VCaP (cell line): Measurements from ENCODE around the gene RASSF3.

Source experiments
- H3K27ac ChIP-seq: fragments of 450-650 bp; 2 replicates; pipeline ENCODE4 v1.5.1; 2017
- TF ChIP-seq, protein P1 (sequence below): fragments of 450-650 bp; conservative IDR thresholded peaks from 2 replicates; pipeline ENCODE4 v1.5.1; 2017; ENCODE audit warnings: mild to moderate bottlenecking, moderate library complexity

The RASSF3 gene

DNA sequence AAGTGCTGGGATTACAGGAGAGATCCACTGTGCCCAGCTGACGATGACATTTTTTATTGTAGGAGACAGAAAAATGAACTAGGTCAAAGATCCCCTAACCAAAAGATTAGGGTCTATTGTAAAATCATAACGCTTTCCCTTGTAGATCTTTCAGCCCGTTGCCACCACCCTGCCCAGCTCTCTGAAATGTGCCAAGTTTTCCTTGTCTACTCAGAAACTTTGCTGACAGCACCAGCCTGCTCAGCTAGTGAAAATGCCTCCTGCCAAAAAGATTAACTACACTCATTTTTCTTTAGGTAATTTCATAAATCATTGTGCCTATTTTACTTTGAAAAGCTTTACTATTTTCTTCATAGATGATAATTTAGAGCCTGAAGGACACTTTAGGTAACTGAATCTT, 28.2 kb upstream of the RASSF3 start:
- peak overlapping the region; percentile 73; the same call in 1 of the 2 replicates for H3K27ac ChIP-seq
- TF ChIP-seq, protein P1, sequence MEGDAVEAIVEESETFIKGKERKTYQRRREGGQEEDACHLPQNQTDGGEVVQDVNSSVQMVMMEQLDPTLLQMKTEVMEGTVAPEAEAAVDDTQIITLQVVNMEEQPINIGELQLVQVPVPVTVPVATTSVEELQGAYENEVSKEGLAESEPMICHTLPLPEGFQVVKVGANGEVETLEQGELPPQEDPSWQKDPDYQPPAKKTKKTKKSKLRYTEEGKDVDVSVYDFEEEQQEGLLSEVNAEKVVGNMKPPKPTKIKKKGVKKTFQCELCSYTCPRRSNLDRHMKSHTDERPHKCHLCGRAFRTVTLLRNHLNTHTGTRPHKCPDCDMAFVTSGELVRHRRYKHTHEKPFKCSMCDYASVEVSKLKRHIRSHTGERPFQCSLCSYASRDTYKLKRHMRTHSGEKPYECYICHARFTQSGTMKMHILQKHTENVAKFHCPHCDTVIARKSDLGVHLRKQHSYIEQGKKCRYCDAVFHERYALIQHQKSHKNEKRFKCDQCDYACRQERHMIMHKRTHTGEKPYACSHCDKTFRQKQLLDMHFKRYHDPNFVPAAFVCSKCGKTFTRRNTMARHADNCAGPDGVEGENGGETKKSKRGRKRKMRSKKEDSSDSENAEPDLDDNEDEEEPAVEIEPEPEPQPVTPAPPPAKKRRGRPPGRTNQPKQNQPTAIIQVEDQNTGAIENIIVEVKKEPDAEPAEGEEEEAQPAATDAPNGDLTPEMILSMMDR: no peak

DNA sequence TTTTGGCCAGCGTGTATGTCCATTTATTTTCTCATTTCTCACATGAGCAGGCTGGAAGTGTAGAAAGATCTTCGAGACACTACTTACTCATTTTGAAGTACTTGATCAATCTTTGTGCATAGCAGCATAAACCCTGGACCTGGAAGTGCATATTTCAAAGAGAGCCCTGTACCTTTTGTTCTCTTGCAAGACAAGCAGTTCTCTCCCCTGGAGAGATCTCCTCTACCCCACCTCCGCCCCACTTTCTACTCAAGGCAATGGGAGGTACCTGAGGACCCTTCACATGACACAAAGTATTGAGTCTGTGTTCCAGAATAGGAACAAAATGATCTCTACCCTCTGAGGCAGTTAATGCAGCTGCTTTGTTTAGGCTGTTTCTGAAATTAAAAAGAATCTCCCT, 27.4 kb upstream of the RASSF3 start:
- TF ChIP-seq, protein P1: no peak
- peak overlapping the region; percentile 73; the same call in 1 of the 2 replicates for H3K27ac ChIP-seq

DNA sequence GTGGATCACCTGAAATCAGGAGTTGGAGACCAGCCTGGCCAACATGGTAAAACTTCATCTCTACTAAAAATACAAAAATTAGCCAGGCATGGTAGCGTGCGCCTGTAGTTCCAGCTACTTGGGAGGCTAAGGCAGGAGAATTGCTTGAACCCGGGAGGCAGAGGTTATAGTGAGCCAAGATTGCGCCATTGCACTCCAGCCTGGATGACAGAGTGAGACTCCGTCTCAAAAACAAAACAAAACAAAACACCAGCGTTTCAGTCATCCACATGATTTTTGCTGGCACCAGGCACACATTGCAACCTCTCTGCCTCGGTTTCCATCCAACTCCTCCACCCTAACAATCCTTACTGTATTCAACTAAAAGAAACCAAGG, 26.9 kb upstream of the RASSF3 start:
- peak overlapping the region; percentile 73 for H3K27ac ChIP-seq

DNA sequence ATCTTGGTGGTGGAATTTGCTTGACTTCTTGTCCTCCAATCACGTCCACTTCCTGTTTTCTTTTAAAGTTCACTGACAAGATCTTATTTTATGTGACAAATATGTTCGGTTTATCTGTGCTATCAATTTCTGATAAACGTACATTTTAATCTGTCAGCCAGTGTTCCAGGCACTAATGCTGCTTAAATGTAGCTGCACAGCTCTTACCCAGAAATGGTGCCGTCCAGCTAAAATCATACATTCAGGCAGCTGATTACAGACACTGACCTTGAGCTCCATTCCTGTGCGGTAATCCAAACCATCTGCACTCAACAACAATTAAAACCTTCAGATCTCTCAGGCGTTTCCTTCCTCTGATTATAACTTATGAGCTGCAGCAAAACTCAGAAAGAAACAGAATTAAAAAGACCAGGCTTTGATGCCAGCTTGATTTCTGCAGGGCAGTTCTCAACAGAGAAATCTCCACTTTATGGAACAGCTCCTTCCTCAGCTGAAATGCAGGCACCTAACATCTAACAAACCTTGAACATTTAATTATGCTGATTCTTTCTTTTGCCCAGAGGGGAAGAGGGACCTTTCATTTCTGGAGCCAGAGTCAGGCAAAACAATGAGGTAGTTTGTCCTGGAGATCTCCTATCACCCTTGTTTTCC, 26.4 kb upstream of the RASSF3 start:
- TF ChIP-seq, protein P1: no peak
- H3K27ac ChIP-seq: peak overlapping the region; percentile 73

DNA sequence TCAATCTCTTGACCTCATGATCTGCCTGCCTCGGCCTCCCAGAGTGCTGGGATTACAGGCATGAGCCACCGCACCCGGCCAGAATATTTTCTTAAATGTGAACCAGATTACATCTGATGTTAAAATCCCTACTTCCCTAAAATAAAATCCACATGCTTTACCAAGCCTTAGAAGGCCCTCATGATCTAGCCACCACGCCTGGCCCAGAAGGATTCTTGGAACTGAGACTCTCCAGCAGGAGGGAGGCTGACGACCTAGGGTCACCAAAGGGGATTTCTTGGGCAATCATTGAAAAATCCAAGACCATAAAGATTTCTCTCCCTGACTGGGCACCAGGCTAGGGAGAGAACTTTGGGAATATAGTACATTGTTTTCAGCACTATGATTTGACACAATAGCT, 25.2 kb upstream of the RASSF3 start:
- H3K27ac ChIP-seq: peak overlapping the region; percentile 73; the same call in 1 of the 2 replicates
- TF ChIP-seq, protein P1: no peak

DNA sequence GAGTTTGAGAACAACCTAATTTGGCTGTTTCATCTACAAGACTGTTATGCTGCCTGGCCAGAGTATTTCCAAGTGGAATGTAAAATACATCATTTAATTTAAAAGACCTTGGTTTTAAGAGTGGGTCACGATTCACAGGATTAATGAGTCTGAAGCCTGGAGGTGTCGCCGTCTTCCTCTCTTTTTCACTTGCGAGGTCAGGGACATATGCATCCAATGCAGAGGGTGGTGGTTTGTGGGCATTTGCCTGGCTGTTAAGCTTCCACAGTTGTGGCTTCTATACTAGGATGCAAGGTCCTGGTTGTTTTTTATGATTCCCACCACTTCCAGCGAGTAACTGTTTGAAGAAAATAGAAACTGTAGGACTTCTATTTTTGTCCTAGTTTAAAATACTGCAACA, 22.8 kb upstream of the RASSF3 start:
- TF ChIP-seq, protein P1: no peak
- H3K27ac ChIP-seq: peak overlapping the region; percentile 85; the same call in 1 of the 2 replicates

DNA sequence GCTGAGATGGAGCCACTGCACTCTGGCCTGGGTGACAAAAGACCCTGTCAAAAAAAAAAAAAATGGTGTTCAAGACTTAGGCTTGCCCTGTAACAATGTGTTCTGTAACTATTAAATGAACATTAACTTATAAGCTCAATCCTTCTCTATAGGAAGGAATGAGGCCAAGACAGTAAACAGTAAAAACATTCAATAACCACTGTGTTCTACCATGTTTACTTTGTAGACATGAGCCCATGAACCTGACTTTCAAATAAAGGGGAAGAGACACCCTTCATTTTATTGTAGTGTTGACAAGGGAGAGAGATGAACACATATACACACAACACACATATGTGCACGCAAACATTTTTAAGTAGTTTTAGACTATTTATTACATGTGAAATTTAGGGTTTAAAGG, 20.1 kb upstream of the RASSF3 start:
- TF ChIP-seq, protein P1: no peak
- H3K27ac ChIP-seq: peak overlapping the region; percentile 85

DNA sequence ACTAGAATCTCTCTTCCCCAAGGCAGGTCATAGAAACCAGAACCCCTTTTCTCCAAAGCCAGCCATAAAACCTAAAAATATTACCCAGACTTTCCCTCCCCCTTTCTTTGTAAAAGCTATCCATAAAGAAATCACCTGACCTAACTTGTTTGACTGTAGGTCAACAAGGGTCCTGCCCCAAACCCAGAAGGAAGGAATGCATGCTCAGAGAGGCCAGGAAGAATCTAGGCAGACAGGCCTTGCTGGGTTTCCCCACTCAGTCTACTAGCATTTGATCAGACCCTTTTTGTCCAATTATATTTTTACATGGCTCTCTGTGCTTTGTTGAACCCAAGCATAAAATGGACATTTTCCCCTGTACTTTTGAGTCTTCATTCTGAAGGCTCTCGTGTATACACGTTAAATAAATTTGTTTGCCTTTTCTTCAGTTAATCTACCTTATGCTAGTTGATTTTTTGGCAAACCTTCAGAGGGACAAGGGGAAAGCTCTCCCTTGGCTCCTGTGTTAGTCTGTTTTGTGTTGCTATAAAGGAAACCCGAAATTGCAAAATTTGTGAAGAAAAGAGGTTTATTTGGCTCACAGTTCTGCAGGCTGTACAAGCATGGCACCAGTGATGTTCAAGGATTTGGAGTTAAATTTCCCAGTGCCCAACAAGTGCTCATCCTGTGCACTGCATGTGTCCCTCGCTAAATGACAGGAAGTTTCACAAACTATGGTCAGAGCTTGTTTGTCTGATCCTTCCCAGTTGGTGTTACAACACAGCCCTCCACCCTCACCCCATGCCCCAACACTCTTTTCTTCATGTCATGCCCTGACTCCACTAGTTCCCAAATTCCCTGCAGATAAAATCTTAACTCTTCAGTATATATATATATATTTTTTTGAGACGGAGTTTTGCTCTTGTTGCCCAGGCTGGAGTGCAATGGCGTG, 14.2 kb upstream of the RASSF3 start:
- H3K27ac ChIP-seq: peak overlapping the region; percentile 85
- TF ChIP-seq, protein P1: no peak
